Gastroesophageal sphincter (tissue), 4 donors: ENCODE results near the gene HRH1. TPM values are rescaled to one million over a fixed set of nuclear protein-coding genes. Genes with fewer than 3 reads are reported as not detected.

Experiments used
- ATAC-seq: fragments of 150-250 bp; one replicate; pipeline ENCODE4 v1.9.1; 2016; ENCODE audit warnings: mild to moderate bottlenecking, moderate library complexity
- H3K27ac ChIP-seq, 4 donors: fragments of 200-600 bp; sonication (generic) in 3 of 4; 1 replicate in 3 of 4; 2 replicates in 1 of 4; pipeline ENCODE4 v1.5.1; 2016 to 2019
- H3K27me3 ChIP-seq: fragments of 200-600 bp; sonication (generic); one replicate; pipeline ENCODE4 v1.5.1; 2019
- H3K36me3 ChIP-seq, 2 donors: fragments of 200-600 bp; sonication (generic); one replicate each; pipeline ENCODE4 v1.5.1; 2019; ENCODE audit warnings: control low read depth in 1 of 2
- H3K4me1 ChIP-seq, 3 donors: fragments of 200-600 bp; sonication (generic); 1 replicate in 2 of 3; 2 replicates in 1 of 3; pipeline ENCODE4 v1.5.1; 2016 to 2019; ENCODE audit warnings: control low read depth in 2 of 3
- H3K4me3 ChIP-seq, 2 donors: fragments of 200-600 bp; sonication (generic); one replicate each; pipeline ENCODE4 v1.5.1; 2019; ENCODE audit warnings: mild to moderate bottlenecking in 1 of 2, moderate library complexity in 1 of 2
- H3K9me3 ChIP-seq, 3 donors: fragments of 200-600 bp; sonication (generic); one replicate each; pipeline ENCODE4 v1.5.1; 2017 to 2019; ENCODE audit warnings: control low read depth in 2 of 3
- EP300 ChIP-seq: sonication (generic); formaldehyde crosslinking; IDR thresholded peaks from one replicate; pipeline ENCODE4 v1.6.1; 2017; ENCODE audit warnings: antibody characterized with exemption, mild to moderate bottlenecking
- POLR2A ChIP-seq, 2 donors: fragments of 450-650 bp; IDR thresholded peaks; one replicate each; pipeline ENCODE4 v1.6.1; 2017; ENCODE audit warnings: antibody characterized with exemption in 2 of 2, mild to moderate bottlenecking in 2 of 2, moderate library complexity in 1 of 2
- POLR2AphosphoS5 ChIP-seq: sonication (generic); formaldehyde crosslinking; IDR thresholded peaks from one replicate; pipeline ENCODE4 v1.6.1; 2017; ENCODE audit warnings: antibody characterized with exemption
- WGBS, 2 donors: methylation state at CpG; one replicate each; pipeline ENCODE4 v1.1.5; 2018; ENCODE audit warnings: low coverage in 1 of 2; 5-methylcytosine and 5-hydroxymethylcytosine counted together
- total RNA-seq, 4 donors: library from RNA; depleted of rRNA; stranded (reverse); fragments of >200 nt; gene quantifications; one replicate each; pipeline ENCODE4 v1.1.0, GENCODE V29; 2016
- TF ChIP-seq, protein P1 (sequence below), 4 experiments: fragments of 200-600 bp in 2 of 4; fragments of 450-650 bp in 2 of 4; sonication (generic) in 1 of 4; IDR thresholded peaks; one replicate each; pipeline ENCODE4 v1.5.1; 2017 to 2019; ENCODE audit warnings: antibody characterized with exemption in 4 of 4, mild to moderate bottlenecking in 2 of 4, moderate library complexity in 2 of 4

Gene HRH1
- total RNA-seq, 4 donors from 2014 or later, result 1.6 to 14.4 (median 7.8) TPM

GRCh38 chr3:11283139-11283475 is 128.8 kb downstream of the HRH1 start:
- peaks cover 0 to 42% (median 19%) of the 10 kb centered on the region in 3 donors for H3K4me1 ChIP-seq
- no peak for ATAC-seq
- H3K36me3 ChIP-seq, result peaks cover 0 to 55% of the 10 kb centered on the region in 2 donors
- H3K27me3 ChIP-seq, result no peaks in the 10 kb centered on the region
- H3K4me3 ChIP-seq, result no peak overlapping the region
- WGBS, 2 donors, result 40 to 43% methylated on average over 1 of the region's 1 CpG
- TF ChIP-seq, protein P1, sequence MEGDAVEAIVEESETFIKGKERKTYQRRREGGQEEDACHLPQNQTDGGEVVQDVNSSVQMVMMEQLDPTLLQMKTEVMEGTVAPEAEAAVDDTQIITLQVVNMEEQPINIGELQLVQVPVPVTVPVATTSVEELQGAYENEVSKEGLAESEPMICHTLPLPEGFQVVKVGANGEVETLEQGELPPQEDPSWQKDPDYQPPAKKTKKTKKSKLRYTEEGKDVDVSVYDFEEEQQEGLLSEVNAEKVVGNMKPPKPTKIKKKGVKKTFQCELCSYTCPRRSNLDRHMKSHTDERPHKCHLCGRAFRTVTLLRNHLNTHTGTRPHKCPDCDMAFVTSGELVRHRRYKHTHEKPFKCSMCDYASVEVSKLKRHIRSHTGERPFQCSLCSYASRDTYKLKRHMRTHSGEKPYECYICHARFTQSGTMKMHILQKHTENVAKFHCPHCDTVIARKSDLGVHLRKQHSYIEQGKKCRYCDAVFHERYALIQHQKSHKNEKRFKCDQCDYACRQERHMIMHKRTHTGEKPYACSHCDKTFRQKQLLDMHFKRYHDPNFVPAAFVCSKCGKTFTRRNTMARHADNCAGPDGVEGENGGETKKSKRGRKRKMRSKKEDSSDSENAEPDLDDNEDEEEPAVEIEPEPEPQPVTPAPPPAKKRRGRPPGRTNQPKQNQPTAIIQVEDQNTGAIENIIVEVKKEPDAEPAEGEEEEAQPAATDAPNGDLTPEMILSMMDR (IDR thresholded peaks at IDR 0.05), result no peak
- TF ChIP-seq EP300 (no peak), POLR2AphosphoS5 (no peak), POLR2A (IDR thresholded peaks at IDR 0.05) (no peak)
- H3K27ac ChIP-seq, result peak overlapping the region; percentile 20 to 67 (median 58)
- no peaks in the 10 kb centered on the region for H3K9me3 ChIP-seq

DNA sequence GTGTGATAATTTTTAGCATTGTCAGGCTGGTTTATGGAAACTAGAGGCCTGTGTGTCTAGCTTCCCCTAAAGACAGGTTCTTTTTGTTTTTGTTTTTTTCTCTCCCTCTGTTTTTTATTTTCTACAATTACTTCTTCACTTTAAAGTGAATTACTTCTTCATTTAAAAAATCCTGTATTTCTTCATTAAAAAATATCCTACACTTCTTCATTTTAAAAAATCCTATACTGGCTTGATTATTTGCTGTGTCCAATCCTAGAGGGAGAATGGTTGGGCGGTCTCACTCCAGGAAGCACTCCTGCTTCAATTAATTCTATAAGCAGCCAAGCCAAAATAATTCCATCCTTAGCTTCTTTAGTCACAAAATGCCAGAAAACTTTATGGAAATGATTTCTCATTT is 129.7 kb downstream of the HRH1 start:
- peaks cover 0 to 47% of the 10 kb centered on the region in 2 donors for H3K36me3 ChIP-seq
- H3K27ac ChIP-seq, result peak overlapping the region in 1 of 4 donors; percentile 67
- TF ChIP-seq, protein P1 (IDR thresholded peaks at IDR 0.05), result no peak
- TF ChIP-seq POLR2A (IDR thresholded peaks at IDR 0.05) (no peak), EP300 (no peak), POLR2AphosphoS5 (no peak)
- H3K4me3 ChIP-seq, result no peak overlapping the region
- 80 to 85% methylated on average over 1 of the region's 1 CpG for WGBS, 2 donors
- H3K9me3 ChIP-seq, result no peaks in the 10 kb centered on the region
- no peaks in the 10 kb centered on the region for H3K27me3 ChIP-seq
- ATAC-seq, result no peak
- H3K4me1 ChIP-seq, result peaks cover 0 to 51% (median 22%) of the 10 kb centered on the region in 3 donors

DNA sequence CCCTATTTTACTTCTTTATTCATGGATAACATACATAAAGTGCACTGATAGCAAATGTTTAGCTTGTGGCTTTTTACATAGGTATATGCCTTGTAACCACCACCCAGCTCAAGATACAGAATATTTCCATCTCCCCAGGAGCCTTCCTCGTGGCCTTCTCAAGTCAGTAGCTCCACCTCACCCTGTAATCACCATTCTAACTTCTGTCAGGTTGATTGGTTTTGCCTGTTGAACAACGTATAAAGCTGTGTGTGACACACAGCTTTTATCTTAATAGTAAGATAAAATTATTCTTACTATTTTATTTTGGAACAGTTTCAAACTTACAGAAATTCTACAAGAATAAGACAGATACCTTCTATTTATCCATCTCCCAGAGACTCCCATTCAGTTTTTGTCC is 131.2 kb downstream of the HRH1 start:
- WGBS, 2 donors, result 66 to 88% methylated on average over 2 of the region's 2 CpGs
- Histone ChIP-seq H3K9me3 (no peaks in the 10 kb centered on the region), H3K36me3 (peaks cover 0 to 41% of the 10 kb centered on the region in 2 donors), H3K4me1 (peaks cover 0 to 65% (median 22%) of the 10 kb centered on the region in 3 donors), H3K4me3 (no peak overlapping the region), H3K27ac (no peak overlapping the region), H3K27me3 (no peaks in the 10 kb centered on the region)
- no peak for ATAC-seq
- no peak for TF ChIP-seq POLR2AphosphoS5

DNA sequence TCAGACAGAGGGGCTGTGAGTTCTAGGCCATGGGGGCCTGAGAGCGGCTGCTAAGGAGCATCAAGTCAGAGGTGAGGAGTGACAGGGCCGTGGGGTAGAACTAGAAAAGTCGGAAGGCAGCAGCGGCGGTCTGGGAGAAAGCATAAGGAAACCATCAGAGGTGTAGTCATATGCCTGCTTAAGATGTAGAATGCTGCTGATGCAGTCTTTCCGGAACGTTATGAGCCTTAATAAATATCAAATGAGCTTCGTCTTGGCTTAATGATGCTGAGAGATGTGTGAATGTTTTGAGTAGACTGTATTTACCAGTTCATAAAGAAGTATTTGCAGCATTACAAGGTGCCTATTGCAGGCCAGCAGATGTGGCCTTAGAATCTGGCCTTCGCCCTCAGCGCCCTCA is 133.1 kb downstream of the HRH1 start:
- ATAC-seq, result no peak
- H3K36me3 ChIP-seq, result peaks cover 0 to 25% of the 10 kb centered on the region in 2 donors
- 77 to 79% methylated on average over 9 of the region's 10 CpGs for WGBS, 2 donors
- TF ChIP-seq EP300 (no peak), POLR2AphosphoS5 (no peak), POLR2A (IDR thresholded peaks at IDR 0.05) (no peak)
- TF ChIP-seq, protein P1 (IDR thresholded peaks at IDR 0.05), result no peak
- H3K4me1 ChIP-seq, result peaks cover 0 to 73% (median 22%) of the 10 kb centered on the region in 3 donors
- no peak overlapping the region for H3K4me3 ChIP-seq
- H3K27me3 ChIP-seq, result no peaks in the 10 kb centered on the region
- H3K27ac ChIP-seq, result peak overlapping the region in 3 of 4 donors; percentile 41 to 77 (median 72)
- no peaks in the 10 kb centered on the region for H3K9me3 ChIP-seq

- TF ChIP-seq POLR2AphosphoS5 (no peak), EP300 (no peak), POLR2A (IDR thresholded peaks at IDR 0.05) (no peak)
- TF ChIP-seq, protein P1 (IDR thresholded peaks at IDR 0.05), result no peak
- no peak for ATAC-seq
- H3K4me1 ChIP-seq, result peaks cover 0 to 67% (median 18%) of the 10 kb centered on the region in 3 donors
- no peak overlapping the region for H3K4me3 ChIP-seq
- H3K36me3 ChIP-seq, result peaks cover 0 to 18% of the 10 kb centered on the region in 2 donors
- no peaks in the 10 kb centered on the region for H3K27me3 ChIP-seq
- H3K27ac ChIP-seq, result peak overlapping the region; percentile 41 to 77 (median 62)
- WGBS, 2 donors, result 52 to 69% methylated on average over 2 of the region's 2 CpGs
- H3K9me3 ChIP-seq, result no peaks in the 10 kb centered on the region
Observed at GRCh38 chr3:11288021-11288491, 133.8 kb downstream of the HRH1 start.
